Hematopoietic multipotent progenitor cell treated with erythropoietin and hydrocortisone succinate and interleukin-3 and kit ligand, for 6 days (in vitro differentiated cells): ENCODE measurements around the gene RAB44.

Source experiments
- DNase-seq: peaks from one replicate; pipeline ENCODE4 v3.0.0-alpha.2; 2015

RAB44 gene

GRCh38 chr6:36780442-36781177 lies 83.0 kb downstream of the RAB44 start:
- peak; percentile 33 for DNase-seq

GRCh38 chr6:36781669-36782068 lies 84.0 kb downstream of the RAB44 start:
- no peak for DNase-seq
